HEK293T (cell line): Measurements from ENCODE around the gene THSD7B.
"Not testable (repeated sequence)": the region's sequence is repeated elsewhere in the genome, so short reads cannot be mapped to it uniquely, and the experiment has no call there.

Experiments
- CTCF ChIA-PET: fragments of 350-600 bp; formaldehyde crosslinking; extraction: SDS; loops from one replicate; lab custom pipeline; 2021; ENCODE audit warnings: antibody characterized with exemption, inconsistent platforms; lab: Yijun Ruan, JAX
- POLR2A ChIA-PET: fragments of 350-600 bp; formaldehyde crosslinking; extraction: SDS; loops from one replicate; lab custom pipeline; 2020; ENCODE audit warnings: antibody characterized with exemption, inconsistent platforms; lab: Yijun Ruan, JAX
- DNase-seq: peaks from one replicate; pipeline ENCODE4 v3.0.0; 2012; ENCODE audit warnings: mixed read lengths; ENCODE audit errors: extremely low spot score
- ARNT ChIP-seq: fragments of 450-650 bp; IDR thresholded peaks from 2 replicates; pipeline ENCODE4 v1.6.1; 2017; ENCODE audit warnings: mild to moderate bottlenecking
- BHLHE40 ChIP-seq: fragments of 450-650 bp; IDR thresholded peaks from 2 replicates; pipeline ENCODE4 v1.6.1; 2016; ENCODE audit warnings: mild to moderate bottlenecking, moderate library complexity, borderline replicate concordance
- CTBP1 ChIP-seq: fragments of 450-650 bp; IDR thresholded peaks from 2 replicates; pipeline ENCODE4 v1.6.1; 2016; ENCODE audit warnings: borderline replicate concordance
- ELF4 ChIP-seq: fragments of 450-650 bp; IDR thresholded peaks from 2 replicates; pipeline ENCODE4 v1.6.1; 2017; ENCODE audit warnings: antibody characterized with exemption
- FOXA1 ChIP-seq: fragments of 450-650 bp; IDR thresholded peaks from 2 replicates; pipeline ENCODE4 v1.6.1; 2016; ENCODE audit warnings: mild to moderate bottlenecking
- FOXK2 ChIP-seq: fragments of 450-650 bp; IDR thresholded peaks from 2 replicates; pipeline ENCODE4 v1.6.1; 2016; ENCODE audit warnings: mild to moderate bottlenecking
- FOXM1 ChIP-seq: fragments of 450-650 bp; IDR thresholded peaks from 2 replicates; pipeline ENCODE4 v1.6.1; 2017; ENCODE audit warnings: mild to moderate bottlenecking, borderline replicate concordance
- HDGF ChIP-seq: fragments of 450-650 bp; IDR thresholded peaks from 2 replicates; pipeline ENCODE4 v1.6.1; 2017; ENCODE audit warnings: antibody characterized with exemption, borderline replicate concordance
- L3MBTL2 ChIP-seq: fragments of 450-650 bp; conservative IDR thresholded peaks from 2 replicates; pipeline ENCODE4 v1.6.1; 2016; ENCODE audit warnings: mild to moderate bottlenecking
- LEF1 ChIP-seq: fragments of 450-650 bp; IDR thresholded peaks from 2 replicates; pipeline ENCODE4 v1.6.1; 2017; ENCODE audit warnings: mild to moderate bottlenecking, borderline replicate concordance
- NFRKB ChIP-seq: fragments of 450-650 bp; IDR thresholded peaks from 2 replicates; pipeline ENCODE4 v1.6.1; 2016; ENCODE audit warnings: mild to moderate bottlenecking, moderate library complexity
- SP1 ChIP-seq: fragments of 450-650 bp; IDR thresholded peaks from 2 replicates; pipeline ENCODE4 v1.6.1; 2017
- SUZ12 ChIP-seq: fragments of 450-650 bp; IDR thresholded peaks from 2 replicates; pipeline ENCODE4 v1.6.1; 2016; ENCODE audit warnings: mild to moderate bottlenecking
- TARDBP ChIP-seq: fragments of 450-650 bp; IDR thresholded peaks from 2 replicates; pipeline ENCODE4 v1.6.1; 2016
- ZNF384 ChIP-seq: fragments of 450-650 bp; IDR thresholded peaks from 2 replicates; pipeline ENCODE4 v1.6.1; 2016
- TF ChIP-seq, protein P1 (sequence below): fragments of 450-650 bp; IDR thresholded peaks from 2 replicates; pipeline ENCODE4 v1.6.1; 2016

Gene THSD7B

DNA sequence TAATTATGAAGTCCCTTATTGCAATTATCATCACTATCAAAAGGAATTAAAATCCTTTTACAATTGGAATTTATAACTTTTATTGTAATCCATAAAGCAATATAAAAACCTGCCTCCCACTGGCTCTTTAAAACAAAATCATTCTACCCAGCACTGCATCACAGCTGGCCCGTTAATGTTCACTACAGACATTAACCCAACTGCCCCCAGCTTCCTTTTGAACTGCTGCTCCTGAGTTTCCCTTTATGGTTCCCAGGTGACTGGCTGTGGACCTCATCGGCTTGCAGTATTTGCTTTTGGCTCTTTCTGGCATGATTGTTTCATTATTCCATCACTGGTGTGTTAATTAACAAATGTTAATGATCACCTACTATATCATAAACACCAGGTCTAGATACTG is 535.6 kb downstream of the THSD7B start:
- POLR2A ChIA-PET: no interaction called here
- DNase-seq: no peak
- CTCF ChIA-PET: no interaction called here
- TF ChIP-seq FOXK2 (no peak), SP1 (no peak), TARDBP (no peak)

DNA sequence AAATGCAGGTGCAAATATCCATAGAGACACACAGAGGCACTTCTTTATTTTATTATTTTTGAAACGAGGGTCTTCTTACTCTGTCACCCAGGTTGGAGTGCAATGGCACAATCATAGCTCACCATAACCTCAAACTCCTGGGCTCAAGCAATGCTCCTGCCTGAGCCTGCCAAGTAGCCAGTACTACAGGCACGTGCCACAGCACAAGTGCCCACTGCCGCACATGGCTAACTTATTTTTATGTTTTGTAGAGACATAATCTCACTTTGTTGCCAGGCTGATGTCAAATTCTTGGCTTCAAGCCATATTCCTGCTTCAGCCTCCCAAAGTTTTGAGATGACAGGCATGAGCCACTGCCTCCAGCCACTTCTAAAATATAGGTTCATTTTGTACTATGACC is 537.6 kb downstream of the THSD7B start:
- no peak for DNase-seq
- TF ChIP-seq, protein P1, sequence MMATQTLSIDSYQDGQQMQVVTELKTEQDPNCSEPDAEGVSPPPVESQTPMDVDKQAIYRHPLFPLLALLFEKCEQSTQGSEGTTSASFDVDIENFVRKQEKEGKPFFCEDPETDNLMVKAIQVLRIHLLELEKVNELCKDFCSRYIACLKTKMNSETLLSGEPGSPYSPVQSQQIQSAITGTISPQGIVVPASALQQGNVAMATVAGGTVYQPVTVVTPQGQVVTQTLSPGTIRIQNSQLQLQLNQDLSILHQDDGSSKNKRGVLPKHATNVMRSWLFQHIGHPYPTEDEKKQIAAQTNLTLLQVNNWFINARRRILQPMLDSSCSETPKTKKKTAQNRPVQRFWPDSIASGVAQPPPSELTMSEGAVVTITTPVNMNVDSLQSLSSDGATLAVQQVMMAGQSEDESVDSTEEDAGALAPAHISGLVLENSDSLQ: no peak
- no peak for TF ChIP-seq TARDBP
- no peak for TF ChIP-seq SP1
- no peak for TF ChIP-seq SUZ12
- TF ChIP-seq NFRKB: no peak
- TF ChIP-seq L3MBTL2: no peak
- TF ChIP-seq BHLHE40: no peak
- TF ChIP-seq ZNF384: no peak
- TF ChIP-seq FOXK2: no peak
- no peak for TF ChIP-seq FOXA1
- TF ChIP-seq CTBP1: no peak
- no peak for TF ChIP-seq LEF1
- no peak for TF ChIP-seq FOXM1
- TF ChIP-seq ELF4: no peak
- TF ChIP-seq HDGF: no peak
- TF ChIP-seq ARNT: no peak
- CTCF ChIA-PET: no interaction called here

DNA sequence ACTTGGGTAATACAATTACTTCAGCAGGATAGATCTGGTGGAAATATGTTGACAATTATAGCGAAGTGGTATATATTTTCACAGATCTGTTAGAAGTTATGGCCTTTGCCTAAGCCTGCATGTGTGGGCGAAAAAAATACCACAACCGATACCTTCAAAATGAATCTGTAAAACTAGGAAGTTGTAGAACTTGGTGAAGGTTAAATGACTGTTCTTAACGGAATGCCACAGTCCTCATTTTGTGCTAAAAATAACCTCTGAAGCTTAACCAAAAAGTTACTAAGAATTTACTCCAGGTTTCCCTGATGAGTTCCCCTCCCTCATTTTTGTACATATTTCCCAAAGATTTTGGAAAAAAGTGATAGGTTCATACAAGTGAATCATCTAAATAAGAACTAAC is 550.7 kb downstream of the THSD7B start:
- POLR2A ChIA-PET: no interaction called here
- DNase-seq: no peak
- CTCF ChIA-PET: no interaction called here
- TF ChIP-seq CTBP1: no peak
- TF ChIP-seq FOXK2: no peak
- no peak for TF ChIP-seq BHLHE40
- TF ChIP-seq SP1: no peak
- TF ChIP-seq ELF4: no peak
- no peak for TF ChIP-seq ARNT
- no peak for TF ChIP-seq SUZ12
- TF ChIP-seq NFRKB: no peak
- no peak for TF ChIP-seq L3MBTL2
- no peak for TF ChIP-seq HDGF

More for the DNA sequence above, 537.6 kb downstream of the THSD7B start:
- POLR2A ChIA-PET: no interaction called here

DNA sequence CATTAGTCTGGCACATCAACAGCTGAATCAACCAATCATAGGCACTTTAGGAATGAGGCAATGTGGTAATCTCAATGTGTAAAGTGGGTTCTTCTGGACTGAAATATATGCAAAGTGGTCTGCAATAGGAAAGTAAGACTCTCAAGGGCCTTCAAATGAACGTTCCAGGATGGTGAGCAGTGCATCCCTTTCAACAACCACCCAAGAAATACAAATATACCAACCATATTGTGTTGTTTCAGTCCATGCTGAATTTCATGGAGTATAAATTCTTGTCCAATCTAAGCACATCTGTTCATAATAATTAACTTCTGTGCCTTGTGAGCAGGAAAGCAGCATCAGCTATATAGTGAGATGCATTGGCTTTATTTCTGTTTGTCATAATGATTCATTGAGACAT is 556.2 kb downstream of the THSD7B start:
- POLR2A ChIA-PET: no interaction called here

DNA sequence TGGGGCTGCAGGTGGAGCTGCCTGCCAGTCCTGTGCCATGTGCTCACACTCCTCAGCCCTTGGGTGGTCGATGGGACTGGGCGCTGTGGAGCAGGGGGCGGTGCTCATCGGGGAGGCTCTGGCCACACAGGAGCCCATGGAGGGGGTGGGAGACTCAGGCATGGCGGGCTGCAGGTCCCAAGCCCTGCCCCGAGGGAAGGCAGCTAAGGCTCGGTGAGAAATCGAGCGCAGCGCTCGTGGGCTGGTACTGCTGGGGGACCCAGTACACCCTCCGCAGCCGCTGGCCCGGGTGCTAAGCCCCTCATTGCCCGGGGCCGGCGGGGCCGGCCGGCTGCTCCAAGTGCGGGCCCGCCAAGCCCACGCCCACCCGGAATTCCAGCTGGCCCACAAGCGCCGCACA is 566.2 kb downstream of the THSD7B start:
- CTCF ChIA-PET, DNase-seq: not testable (repeated sequence)

More for the DNA sequence above, 556.2 kb downstream of the THSD7B start:
- CTCF ChIA-PET: no interaction called here
- DNase-seq: no peak
- TF ChIP-seq ARNT: no peak
- TF ChIP-seq TARDBP: no peak
- TF ChIP-seq, protein P1: no peak
- TF ChIP-seq FOXM1: no peak
- no peak for TF ChIP-seq FOXA1
- no peak for TF ChIP-seq FOXK2
- TF ChIP-seq ZNF384: no peak
- no peak for TF ChIP-seq SP1
- TF ChIP-seq BHLHE40: no peak

DNA sequence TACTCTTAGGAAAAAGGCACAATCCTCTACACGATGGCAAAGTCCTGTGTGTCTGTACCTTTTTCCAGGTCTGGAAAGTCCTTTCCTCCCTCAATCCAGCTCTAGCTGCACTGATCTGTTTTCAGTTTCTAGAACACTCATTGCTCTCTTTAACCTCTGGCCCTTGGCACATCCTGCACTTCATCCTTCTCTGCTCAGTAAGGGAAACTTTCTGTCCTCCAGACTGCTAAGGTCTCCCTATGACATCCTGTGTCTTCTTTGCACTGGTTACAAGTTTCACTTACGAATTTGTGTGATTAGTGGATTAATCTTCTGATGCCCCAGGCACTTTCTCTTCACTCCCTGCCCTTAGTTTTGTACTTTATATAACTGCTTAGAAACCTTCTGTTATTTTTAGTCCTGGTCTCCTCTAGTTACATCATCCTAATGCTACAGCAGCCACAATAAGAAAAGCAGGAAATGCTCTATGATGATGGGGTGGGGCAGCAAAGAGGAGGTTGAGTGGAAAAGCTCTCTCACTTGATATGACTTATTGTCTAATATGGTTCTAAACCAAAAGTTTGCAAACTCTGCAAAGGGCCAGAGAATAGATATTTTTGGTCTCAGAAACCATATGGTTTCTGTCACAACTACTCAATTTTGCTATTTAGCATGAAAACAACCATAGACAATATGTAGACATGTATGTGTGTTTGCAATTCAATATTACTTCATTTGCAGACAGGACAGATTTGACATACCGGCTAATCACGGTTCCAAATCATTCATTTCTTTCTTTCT is 568.2 kb downstream of the THSD7B start:
- ChIA-PET POLR2A (no interaction called here), CTCF (no interaction called here)
- DNase-seq: no peak
- TF ChIP-seq L3MBTL2 (no peak), HDGF (no peak), LEF1 (no peak), ZNF384 (no peak), CTBP1 (no peak), SUZ12 (no peak), FOXM1 (no peak), FOXK2 (no peak), FOXA1 (no peak), ELF4 (no peak), SP1 (no peak), ARNT (no peak), BHLHE40 (no peak), TARDBP (no peak), NFRKB (no peak)
- TF ChIP-seq, protein P1: no peak

More for the DNA sequence above, 566.2 kb downstream of the THSD7B start:
- POLR2A ChIA-PET: not testable (repeated sequence)

DNA sequence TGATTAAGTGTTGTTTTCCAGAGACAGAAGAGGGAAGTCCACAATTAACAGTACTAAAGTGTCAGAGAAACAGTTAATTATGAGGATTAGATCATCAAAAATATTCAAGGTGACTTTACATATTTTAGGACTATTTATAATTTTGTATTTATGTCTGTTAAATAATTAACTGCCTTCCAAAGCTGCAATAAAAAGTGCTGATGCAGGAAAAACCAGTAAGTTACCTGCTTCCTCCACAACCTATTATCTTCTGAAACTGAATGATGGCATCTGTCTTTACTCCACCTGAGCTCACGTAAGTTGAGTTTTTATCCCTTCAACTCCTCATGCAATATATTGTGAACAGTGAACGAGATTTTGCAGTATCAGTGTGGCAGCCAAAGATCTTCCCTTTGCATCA is 570.7 kb downstream of the THSD7B start:
- ChIA-PET CTCF (interaction anchor here (0.9 kb wide), 1 partner anchor 184 kb away, joined by 3 read pairs; no protein-coding TSS in a partner anchor), POLR2A (no interaction called here)
- no peak for DNase-seq
- no peak for TF ChIP-seq LEF1
- no peak for TF ChIP-seq TARDBP
- no peak for TF ChIP-seq ELF4
- no peak for TF ChIP-seq FOXM1
- no peak for TF ChIP-seq FOXK2
- no peak for TF ChIP-seq ZNF384
- TF ChIP-seq BHLHE40: no peak
- TF ChIP-seq, protein P1: no peak
- no peak for TF ChIP-seq SUZ12
- TF ChIP-seq FOXA1: no peak
- TF ChIP-seq HDGF: no peak
- no peak for TF ChIP-seq SP1
- no peak for TF ChIP-seq ARNT
- no peak for TF ChIP-seq L3MBTL2
